ENCODE data around the gene RASSF1. TPM values are rescaled to one million over a fixed set of nuclear protein-coding genes. Genes with fewer than 3 reads are reported as not detected.

RASSF1 gene
- total and polyA plus RNA-seq, 10 of the 15 experiments (the other 5 are each of a cell fraction or from before 2014, with no cell fraction given), result 4.4 to 59.6 (median 37.2) TPM

DNA sequence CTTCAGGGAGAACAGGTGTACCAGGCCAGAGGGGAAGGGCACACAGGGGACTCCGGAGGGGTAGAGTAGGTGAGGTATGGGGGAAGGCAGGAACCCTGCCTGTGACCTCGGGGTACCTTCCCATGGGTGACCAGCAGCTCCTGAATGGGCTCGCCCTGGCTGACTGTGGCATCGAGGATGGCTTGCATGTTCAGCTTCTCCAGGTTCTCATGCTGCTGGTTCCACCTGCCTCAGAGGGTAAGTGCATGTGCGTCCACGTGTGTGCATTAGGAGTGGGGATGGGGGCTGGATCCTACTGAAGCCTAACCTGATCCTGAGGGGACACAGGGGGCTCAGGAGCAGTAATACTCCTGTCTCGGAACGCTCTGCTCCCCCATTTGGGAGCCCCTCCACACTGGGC, 4.4 kb upstream of the RASSF1 start:
- RAD21 ChIA-PET (ENCODE audit: unreplicated experiment), result no interaction called here
- in situ Hi-C loops (cut with MboI) (loop anchor here (5.0 kb wide), 1 partner anchor 202 kb away; no protein-coding TSS in a partner anchor), intact Hi-C loops (cut with micrococcal nuclease; ENCODE audit: unreplicated experiment) (no loop called here)
- FAIRE-seq (no peak), ATAC-seq (no peak), DNase-seq (ENCODE audit: low read depth, low spot score) (no peak)
- Histone ChIP-seq H3K4me1 (ENCODE audit: control insufficient read depth, insufficient read depth, low read length) (peaks cover 16% of the 10 kb centered on the region), H3K27ac (ENCODE audit: control insufficient read depth, insufficient read depth) (no peak overlapping the region), H3K9me3 (replicated peaks; ENCODE audit: control insufficient read depth, insufficient read depth, low read length) (no peaks in the 10 kb centered on the region), H4K20me1 (ENCODE audit: control insufficient read depth, insufficient read depth) (no peaks in the 10 kb centered on the region), H3K79me2 (ENCODE audit: control insufficient read depth, insufficient read depth, low read length) (peaks cover 13% of the 10 kb centered on the region), H3K4me3 (peak overlapping the region; percentile 58; the same call in 1 of the 2 replicates), H3K27me3 (replicated peaks in 1 of 2; ENCODE audit: control insufficient read depth in 2 of 2, insufficient read depth in 2 of 2, low read length in 1 of 2) (no peaks in the 10 kb centered on the region), H2AFZ (ENCODE audit: control insufficient read depth, low read depth, low read length) (no peak overlapping the region), H3K4me2 (ENCODE audit: control insufficient read depth, insufficient read depth) (no peak overlapping the region; the same call in 1 of the 2 replicates), H3K36me3 (ENCODE audit: control insufficient read depth in 2 of 2, insufficient read depth in 2 of 2, low read length in 1 of 2) (peaks cover 0 to 5% of the 10 kb centered on the region in 2 experiments; a peak in 1 of 4 replicates), H3K9ac (ENCODE audit: control insufficient read depth, insufficient read depth, low read length) (no peak overlapping the region)
- SMC1A ChIA-PET (ENCODE audit: uncharacterized antibody, unreplicated experiment), result no interaction called here
- TF ChIP-seq ZNF217 (IDR thresholded peaks at IDR 0.05), result no peak
- TF ChIP-seq ATF7 (IDR thresholded peaks at IDR 0.05; ENCODE audit: low read depth), result no peak
- no peak for TF ChIP-seq ZZZ3 (IDR thresholded peaks at IDR 0.05; ENCODE audit: control insufficient read depth, insufficient read length, low read depth)
- no peak for TF ChIP-seq POLR2AphosphoS2 (IDR thresholded peaks at IDR 0.05; ENCODE audit: low read depth, low read length)
- TF ChIP-seq POU2F2 (IDR thresholded peaks at IDR 0.05; ENCODE audit: borderline replicate concordance, low read depth, low read length), result no peak
- TF ChIP-seq CHD1 (IDR thresholded peaks at IDR 0.05; ENCODE audit: low read depth, low read length), result no peak
- no peak for TF ChIP-seq FOXM1 (IDR thresholded peaks at IDR 0.05; ENCODE audit: low read depth, low read length)
- no peak for TF ChIP-seq SUPT20H (IDR thresholded peaks at IDR 0.05; ENCODE audit: borderline replicate concordance, control insufficient read depth, low read depth, low read length)
- no peak for TF ChIP-seq EGR1 (IDR thresholded peaks at IDR 0.05; ENCODE audit: borderline replicate concordance in 1 of 2, low read depth in 2 of 2, low read length in 2 of 2)
- no peak for TF ChIP-seq HDGF (IDR thresholded peaks at IDR 0.05)
- no peak for TF ChIP-seq FOXK2 (IDR thresholded peaks at IDR 0.05)
- TF ChIP-seq KDM1A (IDR thresholded peaks at IDR 0.05; ENCODE audit: borderline replicate concordance), result no peak
- TF ChIP-seq PAX8 (IDR thresholded peaks at IDR 0.05), result no peak
- TF ChIP-seq GATAD2B (conservative IDR thresholded peaks at IDR 0.05; ENCODE audit: low read depth), result no peak
- TF ChIP-seq NFIC (IDR thresholded peaks at IDR 0.05; ENCODE audit: low read depth, low read length), result no peak
- POLR2A ChIA-PET, result interaction anchor here (0.7 to 1.3 kb wide), 3 partner anchors 8 to 169 kb away, joined by 3 read pairs; no protein-coding TSS in a partner anchor
- 62% methylated on average over 6 of the region's 8 CpGs for WGBS (ENCODE audit: insufficient coverage, insufficient replicate concordance, low lambda C conversion rate, missing lambda C conversion rate)
- CTCF ChIA-PET, result interaction anchor here (0.9 to 1.6 kb wide), 6 partner anchors 8 to 268 kb away, joined by 3 to 4 read pairs (median 3); no protein-coding TSS in a partner anchor
- no TSS peak for BruUV-seq (replicated peaks)

All from GM12878 (cell line).